NOMO-1 treated with dmso at 0.1 percent for 144 hours (cell line): ENCODE measurements around the gene RHOJ.
"Not testable (repeated sequence)": the region's sequence is repeated elsewhere in the genome, so short reads cannot be mapped to it uniquely, and the experiment has no call there.

Source experiments
- DNase-seq: peaks from one replicate; lab custom pipeline; 2025; ENCODE audit not compliant: unreplicated experiment; lab: John Stamatoyannopoulos, UW

The RHOJ gene

GRCh38 chr14:63266106-63266505 is 61.9 kb downstream of the RHOJ start:
- no peak for DNase-seq

- DNase-seq = no peak
Observed at GRCh38 chr14:63267171-63267570, 62.9 kb downstream of the RHOJ start.

GRCh38 chr14:63268771-63269170 is 64.5 kb downstream of the RHOJ start:
- no peak for DNase-seq

GRCh38 chr14:63269561-63270225 is 65.5 kb downstream of the RHOJ start:
- no peak for DNase-seq

GRCh38 chr14:63273129-63273528 is 68.9 kb downstream of the RHOJ start:
- no peak for DNase-seq

GRCh38 chr14:63273717-63274655 is 69.7 kb downstream of the RHOJ start:
- DNase-seq = no peak

- DNase-seq = no peak
Observed at GRCh38 chr14:63275611-63276010, 71.4 kb downstream of the RHOJ start.

GRCh38 chr14:63276016-63276415 is 71.8 kb downstream of the RHOJ start:
- no peak for DNase-seq

GRCh38 chr14:63276492-63277342 is 72.5 kb downstream of the RHOJ start:
- no peak for DNase-seq

GRCh38 chr14:63277591-63278183 is 73.4 kb downstream of the RHOJ start:
- DNase-seq = no peak

GRCh38 chr14:63279933-63280332 is 75.7 kb downstream of the RHOJ start:
- not testable (repeated sequence) for DNase-seq

- no peak for DNase-seq
Observed at GRCh38 chr14:63282997-63283883, 79.0 kb downstream of the RHOJ start.

GRCh38 chr14:63283884-63284248 is 79.6 kb downstream of the RHOJ start:
- no peak for DNase-seq

GRCh38 chr14:63286071-63286470 is 81.8 kb downstream of the RHOJ start:
- no peak for DNase-seq

GRCh38 chr14:63287666-63288483 is 83.6 kb downstream of the RHOJ start:
- DNase-seq = no peak

GRCh38 chr14:63288853-63289252 is 84.6 kb downstream of the RHOJ start:
- DNase-seq = no peak

GRCh38 chr14:63290741-63291430 is 86.6 kb downstream of the RHOJ start:
- DNase-seq = no peak

GRCh38 chr14:63292805-63293204 is 88.6 kb downstream of the RHOJ start:
- DNase-seq = no peak
